Transverse colon (tissue), 4 donors: ENCODE results near the gene TXLNB.

Experiments used
- POLR2A ChIP-seq: fragments of 450-650 bp; IDR thresholded peaks from one replicate; pipeline ENCODE4 v1.6.1; 2016; ENCODE audit warnings: antibody characterized with exemption, mild to moderate bottlenecking, moderate library complexity
- POLR2AphosphoS5 ChIP-seq, 3 donors: sonication (generic); formaldehyde crosslinking; IDR thresholded peaks; one replicate each; pipeline ENCODE4 v1.6.1; 2016; ENCODE audit warnings: antibody characterized with exemption in 3 of 3
- TF ChIP-seq, protein P1 (sequence below), 5 experiments: fragments of 200-600 bp in 3 of 5; fragments of 450-650 bp in 2 of 5; sonication (generic) in 3 of 5; IDR thresholded peaks; 1 replicate in 2 of 5; 2 replicates in 3 of 5; pipeline ENCODE4 v1.5.1; 2016 to 2017; ENCODE audit warnings: antibody characterized with exemption in 5 of 5, inconsistent platforms in 3 of 5, mild to moderate bottlenecking in 2 of 5, moderate library complexity in 1 of 5

DNA sequence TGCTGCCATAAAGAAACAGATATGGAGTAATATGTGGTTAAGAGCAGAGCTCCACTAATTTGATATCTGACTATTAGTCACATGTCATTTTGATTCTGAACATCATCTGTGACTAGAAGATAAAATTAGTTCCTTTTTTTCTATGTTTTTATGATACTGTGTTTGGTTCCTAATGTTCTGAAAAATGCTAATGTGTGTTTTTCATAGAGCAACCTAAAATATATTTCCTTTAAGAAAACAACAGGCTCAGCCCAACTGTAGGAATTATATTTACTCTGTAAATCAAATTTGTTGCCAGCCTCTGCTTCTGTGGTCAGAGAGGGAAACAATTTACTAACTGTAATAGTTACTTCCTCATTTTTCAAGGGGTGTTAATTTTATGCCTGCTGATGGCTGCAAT is 33.3 kb upstream of the TXLNB start:
- TF ChIP-seq POLR2A (no peak), POLR2AphosphoS5 (IDR thresholded peaks at IDR 0.05) (no peak)
- TF ChIP-seq, protein P1, sequence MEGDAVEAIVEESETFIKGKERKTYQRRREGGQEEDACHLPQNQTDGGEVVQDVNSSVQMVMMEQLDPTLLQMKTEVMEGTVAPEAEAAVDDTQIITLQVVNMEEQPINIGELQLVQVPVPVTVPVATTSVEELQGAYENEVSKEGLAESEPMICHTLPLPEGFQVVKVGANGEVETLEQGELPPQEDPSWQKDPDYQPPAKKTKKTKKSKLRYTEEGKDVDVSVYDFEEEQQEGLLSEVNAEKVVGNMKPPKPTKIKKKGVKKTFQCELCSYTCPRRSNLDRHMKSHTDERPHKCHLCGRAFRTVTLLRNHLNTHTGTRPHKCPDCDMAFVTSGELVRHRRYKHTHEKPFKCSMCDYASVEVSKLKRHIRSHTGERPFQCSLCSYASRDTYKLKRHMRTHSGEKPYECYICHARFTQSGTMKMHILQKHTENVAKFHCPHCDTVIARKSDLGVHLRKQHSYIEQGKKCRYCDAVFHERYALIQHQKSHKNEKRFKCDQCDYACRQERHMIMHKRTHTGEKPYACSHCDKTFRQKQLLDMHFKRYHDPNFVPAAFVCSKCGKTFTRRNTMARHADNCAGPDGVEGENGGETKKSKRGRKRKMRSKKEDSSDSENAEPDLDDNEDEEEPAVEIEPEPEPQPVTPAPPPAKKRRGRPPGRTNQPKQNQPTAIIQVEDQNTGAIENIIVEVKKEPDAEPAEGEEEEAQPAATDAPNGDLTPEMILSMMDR (IDR thresholded peaks at IDR 0.05) = no peak
